BJ (cell line): ENCODE results near the gene FOXJ1. TPM values are rescaled to one million over a fixed set of nuclear protein-coding genes. Genes with fewer than 3 reads are reported as not detected.
A peak's percentile ranks its signal among the peaks of the same experiment; 100 is the strongest.
"Not testable (repeated sequence)": the region's sequence is repeated elsewhere in the genome, so short reads cannot be mapped to it uniquely, and the experiment has no call there.

Experiments
- CTCF ChIA-PET: fragments of 350-600 bp; formaldehyde crosslinking; extraction: SDS; loops from one replicate; lab custom pipeline; 2021; ENCODE audit warnings: antibody characterized with exemption, inconsistent platforms; lab: Yijun Ruan, JAX
- POLR2A ChIA-PET: fragments of 300-600 bp; sonication (Branson Sonifier 250); formaldehyde crosslinking; extraction: SDS; loops from one replicate; lab custom pipeline; 2021; ENCODE audit warnings: antibody characterized with exemption; lab: Charles Lee
- DNase-seq: peaks from one replicate; pipeline ENCODE4 v3.0.0-alpha.2; 2011; ENCODE audit warnings: low read depth
- H3K27me3 ChIP-seq: 2 replicates; pipeline ENCODE4 v1.6.0; 2011; ENCODE audit warnings: low read length; ENCODE audit not compliant: control insufficient read depth, insufficient read depth
- H3K36me3 ChIP-seq: 2 replicates; pipeline ENCODE4 v1.5.1; 2011; ENCODE audit warnings: low read length; ENCODE audit not compliant: control insufficient read depth, insufficient read depth
- H3K4me3 ChIP-seq: 2 replicates; pipeline ENCODE4 v1.5.1; 2011; ENCODE audit warnings: low read depth, mild to moderate bottlenecking, control low read depth, low read length
- polyA minus RNA-seq: library from RNA; depleted of rRNA, polyadenylated mRNA; stranded (reverse); fragments of >200 nt; gene quantifications from 2 replicates; pipeline ENCODE4 v1.2.3, GENCODE V29; 2011; rRNA and poly(A)+ RNA removed
- polyA plus RNA-seq: library from polyadenylated mRNA; depleted of rRNA; stranded (reverse); fragments of >200 nt; gene quantifications from 2 replicates; pipeline ENCODE4 v1.2.3, GENCODE V29; 2011; rRNA removed
- TF ChIP-seq, protein P1 (sequence below): IDR thresholded peaks from 2 replicates; pipeline ENCODE4 v1.5.1; 2011; ENCODE audit warnings: low read depth, mild to moderate bottlenecking, control low read depth, inconsistent platforms, low read length, moderate library complexity; ENCODE audit not compliant: insufficient read depth

Gene FOXJ1, protein sequence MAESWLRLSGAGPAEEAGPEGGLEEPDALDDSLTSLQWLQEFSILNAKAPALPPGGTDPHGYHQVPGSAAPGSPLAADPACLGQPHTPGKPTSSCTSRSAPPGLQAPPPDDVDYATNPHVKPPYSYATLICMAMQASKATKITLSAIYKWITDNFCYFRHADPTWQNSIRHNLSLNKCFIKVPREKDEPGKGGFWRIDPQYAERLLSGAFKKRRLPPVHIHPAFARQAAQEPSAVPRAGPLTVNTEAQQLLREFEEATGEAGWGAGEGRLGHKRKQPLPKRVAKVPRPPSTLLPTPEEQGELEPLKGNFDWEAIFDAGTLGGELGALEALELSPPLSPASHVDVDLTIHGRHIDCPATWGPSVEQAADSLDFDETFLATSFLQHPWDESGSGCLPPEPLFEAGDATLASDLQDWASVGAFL
- polyA plus RNA-seq = not detected in 2 replicates
- polyA minus RNA-seq = not detected in 2 replicates

DNA sequence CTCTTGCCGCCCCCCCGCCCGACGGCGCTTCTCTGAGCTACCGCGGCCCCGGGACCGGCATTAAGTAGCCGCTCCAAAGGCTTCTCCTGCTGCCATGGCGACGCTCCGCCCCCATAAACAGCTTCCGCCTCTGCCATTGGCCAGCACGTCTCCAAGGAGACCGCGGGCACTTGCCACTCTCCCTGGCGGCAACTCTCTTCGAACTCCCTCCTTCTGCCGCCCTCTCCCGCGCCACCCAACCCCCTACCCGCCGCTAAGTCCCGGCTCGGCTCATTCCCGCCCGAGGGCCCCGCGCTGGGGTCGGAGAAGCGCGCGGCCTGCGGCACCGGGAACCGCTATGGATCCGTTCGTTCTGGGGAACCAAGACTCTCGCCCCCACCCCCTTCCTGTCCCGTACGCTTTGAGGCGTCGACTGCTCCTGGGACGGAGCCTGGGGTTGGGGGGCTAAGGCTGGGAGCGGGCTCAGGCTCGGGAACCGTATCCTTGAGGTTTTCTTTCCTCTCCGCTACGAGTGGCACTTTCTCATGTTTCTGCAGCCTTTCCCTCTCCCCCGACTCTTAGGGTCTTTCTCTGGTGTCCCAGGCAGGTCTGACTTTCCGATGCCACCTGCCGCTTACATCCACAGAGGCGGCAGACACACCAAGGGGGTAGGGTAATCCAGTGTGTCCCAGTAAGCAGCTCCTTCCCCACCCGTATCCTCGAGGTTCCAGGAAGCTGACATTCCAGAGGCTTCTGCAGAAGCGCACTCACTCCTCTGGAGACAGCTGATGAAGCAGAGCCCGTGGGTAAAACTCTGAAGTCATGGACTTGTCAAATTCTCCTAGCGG is at the start of gene FOXJ1:
Gene FOXJ1 (minus strand): TSS at position 34 of the 827 bp plus-strand sequence. CDS start 850 bp downstream, outside the sequence.
- POLR2A ChIA-PET = no interaction called here
- Histone ChIP-seq H3K36me3 (no peaks in the 10 kb centered on the region), H3K27me3 (peaks cover 30% of the 10 kb centered on the region), H3K4me3 (peak within 1 kb of the TSS; percentile 52)
- CTCF ChIA-PET = interaction anchor here (0.6 to 3.7 kb wide), 9 partner anchors 12 to 138 kb away, joined by 3 to 16 read pairs (median 5); partner anchors contain the start of gene EXOC7
- TF ChIP-seq, protein P1, sequence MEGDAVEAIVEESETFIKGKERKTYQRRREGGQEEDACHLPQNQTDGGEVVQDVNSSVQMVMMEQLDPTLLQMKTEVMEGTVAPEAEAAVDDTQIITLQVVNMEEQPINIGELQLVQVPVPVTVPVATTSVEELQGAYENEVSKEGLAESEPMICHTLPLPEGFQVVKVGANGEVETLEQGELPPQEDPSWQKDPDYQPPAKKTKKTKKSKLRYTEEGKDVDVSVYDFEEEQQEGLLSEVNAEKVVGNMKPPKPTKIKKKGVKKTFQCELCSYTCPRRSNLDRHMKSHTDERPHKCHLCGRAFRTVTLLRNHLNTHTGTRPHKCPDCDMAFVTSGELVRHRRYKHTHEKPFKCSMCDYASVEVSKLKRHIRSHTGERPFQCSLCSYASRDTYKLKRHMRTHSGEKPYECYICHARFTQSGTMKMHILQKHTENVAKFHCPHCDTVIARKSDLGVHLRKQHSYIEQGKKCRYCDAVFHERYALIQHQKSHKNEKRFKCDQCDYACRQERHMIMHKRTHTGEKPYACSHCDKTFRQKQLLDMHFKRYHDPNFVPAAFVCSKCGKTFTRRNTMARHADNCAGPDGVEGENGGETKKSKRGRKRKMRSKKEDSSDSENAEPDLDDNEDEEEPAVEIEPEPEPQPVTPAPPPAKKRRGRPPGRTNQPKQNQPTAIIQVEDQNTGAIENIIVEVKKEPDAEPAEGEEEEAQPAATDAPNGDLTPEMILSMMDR = no peak
- peak; percentile 40 for DNase-seq

DNA sequence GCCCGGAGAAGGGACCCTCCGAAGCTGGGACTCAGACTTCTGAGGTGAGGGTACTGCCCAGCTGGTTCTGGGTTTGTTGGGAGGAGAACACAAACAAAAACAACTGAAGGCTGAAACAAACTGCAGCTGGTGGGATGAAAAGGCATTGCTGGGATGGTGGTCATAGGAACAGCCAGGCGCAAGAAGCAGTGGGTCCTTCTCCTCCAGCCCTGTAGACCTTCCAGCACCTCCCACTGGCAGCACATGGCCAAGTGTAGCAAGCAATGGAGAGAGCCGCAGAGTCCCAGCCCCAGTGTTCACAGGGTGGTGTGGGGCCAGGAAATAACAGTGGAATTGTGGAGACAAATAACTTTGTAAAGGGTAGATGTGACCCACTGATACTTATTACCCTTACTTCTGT is 48.7 kb upstream of the FOXJ1 start:
- Histone ChIP-seq H3K27me3 (peaks cover 4% of the 10 kb centered on the region; the same call in 1 of the 2 replicates), H3K36me3 (no peaks in the 10 kb centered on the region), H3K4me3 (no peak overlapping the region)
- TF ChIP-seq, protein P1 = no peak
- POLR2A ChIA-PET = no interaction called here
- CTCF ChIA-PET = interaction anchor here (0.5 to 1.9 kb wide), 3 partner anchors 13 to 90 kb away, joined by 3 to 8 read pairs (median 4); no protein-coding TSS in a partner anchor
- no peak for DNase-seq

DNA sequence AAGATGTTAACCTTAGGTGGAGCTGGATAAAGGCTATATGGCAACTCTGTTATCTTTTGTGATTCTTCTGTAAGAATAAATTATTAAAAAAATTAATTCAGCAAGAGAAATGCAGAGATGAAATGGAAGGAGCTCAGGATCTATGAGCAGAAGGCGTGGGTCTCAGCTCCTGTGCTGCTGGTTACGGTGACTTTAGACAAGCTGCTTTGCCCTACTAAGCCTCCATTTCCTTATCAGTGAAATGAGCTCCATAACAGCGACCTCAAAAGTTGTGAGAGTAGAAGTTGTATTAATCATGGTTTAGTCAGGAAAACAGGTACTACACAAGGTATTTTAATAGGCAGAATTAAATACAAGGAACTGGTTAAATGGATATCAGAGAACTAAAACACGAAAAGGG is 48.2 kb upstream of the FOXJ1 start:
- POLR2A ChIA-PET = no interaction called here

DNA sequence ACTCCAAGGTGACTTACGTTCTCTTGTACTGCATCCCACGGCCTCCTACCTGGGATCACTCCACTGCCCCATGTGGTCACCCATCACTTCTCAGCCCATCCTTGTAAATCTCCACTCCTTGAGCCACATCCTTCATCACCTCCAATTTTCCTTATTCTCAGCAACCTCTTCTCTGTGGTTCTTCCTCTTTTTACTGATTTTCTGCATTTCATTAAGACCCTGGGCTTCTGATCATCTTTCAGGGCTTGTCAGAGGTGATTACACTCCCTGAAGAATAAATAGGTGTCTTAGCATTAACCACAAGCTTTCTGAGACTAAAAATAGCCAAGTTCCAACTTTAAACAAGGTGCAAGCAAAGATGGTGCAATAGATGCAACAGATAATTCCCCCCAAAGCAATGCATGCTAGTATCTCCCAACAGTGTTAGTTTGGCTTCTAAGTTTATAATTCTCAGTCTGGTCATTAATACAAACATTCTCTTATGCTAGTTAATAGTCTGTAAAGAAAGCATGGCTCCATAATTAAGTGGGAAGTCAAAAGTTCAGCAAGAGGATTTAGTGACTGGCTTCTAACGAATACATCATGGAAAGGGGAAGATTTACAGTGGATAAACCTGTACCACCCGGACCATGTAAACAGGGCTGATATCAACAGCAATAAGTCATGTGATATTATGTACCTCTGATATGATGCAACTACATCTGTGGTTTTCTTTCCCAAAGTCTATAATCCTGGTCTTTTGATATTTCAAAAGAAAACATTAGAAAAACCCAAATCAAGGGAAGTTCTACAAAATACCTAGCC is 47.4 kb upstream of the FOXJ1 start:
- DNase-seq = no peak

More for the DNA sequence above, 48.2 kb upstream of the FOXJ1 start:
- no peaks in the 10 kb centered on the region for H3K36me3 ChIP-seq
- peaks cover 4% of the 10 kb centered on the region; the same call in 1 of the 2 replicates for H3K27me3 ChIP-seq
- no peak for DNase-seq
- CTCF ChIA-PET = interaction anchor here (0.5 to 1.9 kb wide), 5 partner anchors 9 to 91 kb away, joined by 3 to 8 read pairs (median 3); no protein-coding TSS in a partner anchor
- no peak overlapping the region for H3K4me3 ChIP-seq
- TF ChIP-seq, protein P1 = no peak

DNA sequence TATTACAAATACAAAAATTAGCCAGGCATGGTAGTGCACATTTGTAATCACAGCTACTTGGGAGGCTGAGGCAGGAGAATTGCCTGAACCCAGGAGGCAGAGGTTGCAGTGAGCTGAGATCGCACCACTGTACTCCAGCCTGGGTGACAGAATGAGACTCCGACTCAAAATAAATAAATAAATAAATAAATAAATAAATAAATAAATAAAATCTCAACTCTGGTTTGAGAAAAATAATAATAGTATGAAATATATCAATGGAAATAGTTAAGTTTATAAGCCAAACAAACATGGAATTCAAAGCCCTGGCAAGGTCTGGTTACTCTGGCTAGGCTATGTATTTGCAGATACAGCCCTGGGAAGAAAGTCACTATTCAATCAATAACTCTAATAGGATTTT is 45.7 kb upstream of the FOXJ1 start:
- CTCF ChIA-PET, H3K27me3 ChIP-seq, H3K36me3 ChIP-seq, H3K4me3 ChIP-seq, DNase-seq, POLR2A ChIA-PET: not testable (repeated sequence)

More for the DNA sequence above, 47.4 kb upstream of the FOXJ1 start:
- Histone ChIP-seq H3K27me3 (peaks cover 4% of the 10 kb centered on the region; the same call in 1 of the 2 replicates), H3K4me3 (no peak overlapping the region), H3K36me3 (no peaks in the 10 kb centered on the region)
- ChIA-PET POLR2A (no interaction called here), CTCF (interaction anchor here (0.8 to 1.9 kb wide), 4 partner anchors 8 to 92 kb away, joined by 3 to 8 read pairs (median 4); no protein-coding TSS in a partner anchor)
- TF ChIP-seq, protein P1 = no peak
